Keratinocyte (primary cell): ENCODE results near the gene DDX27. TPM values are rescaled to one million over a fixed set of nuclear protein-coding genes. Genes with fewer than 3 reads are reported as not detected.

Experiments used
- DNase-seq: peaks from one replicate; pipeline ENCODE4 v3.0.0-alpha.2; 2011; ENCODE audit warnings: low read depth, missing footprints, low spot score
- FAIRE-seq: peaks from 2 replicates; lab custom pipeline; 2011; peaks lifted over from hg19 to GRCh38; lab: Jason Lieb, UNC
- H2AFZ ChIP-seq: 2 replicates; pipeline ENCODE4 v1.6.0; 2012; ENCODE audit warnings: low read length, control low read depth, inconsistent platforms; ENCODE audit not compliant: control insufficient read depth
- H3K27ac ChIP-seq: 2 replicates; pipeline ENCODE4 v1.5.1; 2011; ENCODE audit warnings: low read length; ENCODE audit not compliant: control insufficient read depth, insufficient read depth
- H3K27me3 ChIP-seq: 3 replicates; pipeline ENCODE4 v1.6.0; 2011; ENCODE audit warnings: low read length; ENCODE audit not compliant: control insufficient read depth, insufficient read depth; ENCODE audit errors: extremely low read depth
- H3K36me3 ChIP-seq, 2 experiments: 2 replicates in 1 of 2; 3 replicates in 1 of 2; pipeline ENCODE4 v1.5.1; 2011; ENCODE audit warnings: low read length in 2 of 2, mild to moderate bottlenecking in 1 of 2; ENCODE audit not compliant: control insufficient read depth in 2 of 2, insufficient read depth in 2 of 2; ENCODE audit errors: extremely low read depth in 1 of 2
- H3K4me1 ChIP-seq: 3 replicates; pipeline ENCODE4 v1.5.1; 2011; ENCODE audit warnings: low read length; ENCODE audit not compliant: control insufficient read depth, insufficient read depth; ENCODE audit errors: extremely low read depth
- H3K4me2 ChIP-seq: 3 replicates; pipeline ENCODE4 v1.6.0; 2011; ENCODE audit warnings: low read depth, low read length; ENCODE audit not compliant: control insufficient read depth, insufficient read depth; ENCODE audit errors: extremely low read depth
- H3K4me3 ChIP-seq, 3 experiments: fragments of 200-600 bp in 1 of 3; sonication (generic) in 1 of 3; 2 replicates in 2 of 3; 3 replicates in 1 of 3; pipeline ENCODE4 v1.5.1; 2011 to 2016; ENCODE audit warnings: low read length in 3 of 3, mild to moderate bottlenecking in 3 of 3, control low read depth in 2 of 3, inconsistent platforms in 1 of 3, low read depth in 1 of 3, mixed read lengths in 1 of 3, mixed run types in 1 of 3, moderate library complexity in 1 of 3; ENCODE audit not compliant: control insufficient read depth in 2 of 3, insufficient read depth in 2 of 3; ENCODE audit errors: extremely low read depth in 1 of 3
- H3K79me2 ChIP-seq: 2 replicates; pipeline ENCODE4 v1.6.0; 2012; ENCODE audit warnings: low read length; ENCODE audit not compliant: control insufficient read depth, insufficient read depth
- H3K9ac ChIP-seq: 3 replicates; pipeline ENCODE4 v1.6.0; 2011; ENCODE audit warnings: low read length; ENCODE audit not compliant: control insufficient read depth, insufficient read depth; ENCODE audit errors: extremely low read depth
- H3K9me1 ChIP-seq: 3 replicates; pipeline ENCODE4 v1.6.0; 2011; ENCODE audit warnings: low read length; ENCODE audit not compliant: control insufficient read depth, insufficient read depth; ENCODE audit errors: extremely low read depth
- H3K9me3 ChIP-seq: 2 replicates; pipeline ENCODE4 v1.5.1; 2012; ENCODE audit warnings: low read depth, low read length; ENCODE audit not compliant: control insufficient read depth
- H4K20me1 ChIP-seq: 3 replicates; pipeline ENCODE4 v1.6.0; 2011; ENCODE audit warnings: low read length; ENCODE audit not compliant: control insufficient read depth, insufficient read depth; ENCODE audit errors: extremely low read depth
- CTCF ChIP-seq, 3 experiments: IDR thresholded peaks in 1 of 3; conservative IDR thresholded peaks in 1 of 3; optimal IDR thresholded peaks in 1 of 3; 2 replicates in 2 of 3; 3 replicates in 1 of 3; pipeline versions ENCODE3 to v1.5.1; 2011; ENCODE audit warnings: low read length in 3 of 3, mild to moderate bottlenecking in 3 of 3, moderate library complexity in 2 of 3, control low read depth in 1 of 3, inconsistent platforms in 1 of 3; ENCODE audit not compliant: insufficient read depth in 2 of 3; ENCODE audit errors: extremely low read depth in 1 of 3
- EZH2 ChIP-seq: IDR thresholded peaks from one replicate; pipeline ENCODE4 v1.6.1; 2012; ENCODE audit warnings: inconsistent platforms, mild to moderate bottlenecking, low read length, moderate library complexity
- dilution Hi-C: fragments of 300-500 bp; cut with MboI; formaldehyde crosslinking; loops from one replicate; pipeline ENCODE4 v1.7.0; 2020; ENCODE audit warnings: low sequenced_read_pairs; ENCODE audit not compliant: extremely low pct_ligation_motif_present
- polyA plus RNA-seq, 5 experiments: library from polyadenylated mRNA; depleted of rRNA in 3 of 5; stranded (reverse) in 3 of 5; stranded (forward) in 1 of 5; unstranded in 1 of 5; fragments of >200 nt; gene quantifications; 1 replicate in 1 of 5; 2 replicates in 3 of 5; 3 replicates in 1 of 5; pipeline versions ENCODE4 v1.2.1 to v1.2.3, GENCODE V29; 2011 to 2012; ENCODE audit warnings: missing spikeins in 2 of 5, low read depth in 1 of 5, low replicate concordance in 1 of 5

The DDX27 gene
- polyA plus RNA-seq, 1 donor (not counting 4 experiments of a cell fraction or from before 2014, with no cell fraction given), result 34.5 TPM

GRCh38 chr20:49210757-49211110 lies 8.5 kb upstream of the DDX27 start:
- Histone ChIP-seq H3K4me1 (no peaks in the 10 kb centered on the region), H3K79me2 (no peaks in the 10 kb centered on the region), H4K20me1 (no peaks in the 10 kb centered on the region), H3K27me3 (no peaks in the 10 kb centered on the region), H3K4me2 (no peak overlapping the region), H3K27ac (no peak overlapping the region), H2AFZ (no peak overlapping the region), H3K9me3 (peaks cover 2% of the 10 kb centered on the region), H3K4me3 (no peak overlapping the region), H3K36me3 (no peaks in the 10 kb centered on the region), H3K9me1 (no peaks in the 10 kb centered on the region), H3K9ac (no peak overlapping the region)
- DNase-seq, result no peak
- dilution Hi-C loops, result no loop called here
- TF ChIP-seq CTCF (optimal IDR thresholded peaks at IDR 0.05 in 1 of 3, IDR thresholded peaks at IDR 0.05 in 1 of 3, conservative IDR thresholded peaks at IDR 0.05 in 1 of 3; ENCODE audit: extremely low read depth in 1 of 3, insufficient read depth in 2 of 3, low read length in 3 of 3), result no peak
- TF ChIP-seq EZH2, result no peak
- no peak for FAIRE-seq

- TF ChIP-seq CTCF (optimal IDR thresholded peaks at IDR 0.05 in 1 of 3, IDR thresholded peaks at IDR 0.05 in 1 of 3, conservative IDR thresholded peaks at IDR 0.05 in 1 of 3; ENCODE audit: extremely low read depth in 1 of 3, insufficient read depth in 2 of 3, low read length in 3 of 3), result no peak
- TF ChIP-seq EZH2, result no peak
- dilution Hi-C loops, result no loop called here
Observed at GRCh38 chr20:49214571-49214970, 4.6 kb upstream of the DDX27 start.

More at GRCh38 chr20:49214571-49214970, 4.6 kb upstream of the DDX27 start:
- Histone ChIP-seq H3K4me3 (no peak overlapping the region), H3K9me3 (peaks cover 2% of the 10 kb centered on the region), H3K27me3 (no peaks in the 10 kb centered on the region), H3K4me2 (no peak overlapping the region), H3K79me2 (peaks cover 3% of the 10 kb centered on the region), H3K36me3 (no peaks in the 10 kb centered on the region), H3K4me1 (peaks cover 5% of the 10 kb centered on the region), H4K20me1 (no peaks in the 10 kb centered on the region), H3K9me1 (no peaks in the 10 kb centered on the region), H2AFZ (no peak overlapping the region), H3K27ac (no peak overlapping the region), H3K9ac (no peak overlapping the region)
- FAIRE-seq (no peak), DNase-seq (no peak)
